ENCODE data around the gene BCL2L14.

The BCL2L14 gene, protein sequence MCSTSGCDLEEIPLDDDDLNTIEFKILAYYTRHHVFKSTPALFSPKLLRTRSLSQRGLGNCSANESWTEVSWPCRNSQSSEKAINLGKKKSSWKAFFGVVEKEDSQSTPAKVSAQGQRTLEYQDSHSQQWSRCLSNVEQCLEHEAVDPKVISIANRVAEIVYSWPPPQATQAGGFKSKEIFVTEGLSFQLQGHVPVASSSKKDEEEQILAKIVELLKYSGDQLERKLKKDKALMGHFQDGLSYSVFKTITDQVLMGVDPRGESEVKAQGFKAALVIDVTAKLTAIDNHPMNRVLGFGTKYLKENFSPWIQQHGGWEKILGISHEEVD

DNA sequence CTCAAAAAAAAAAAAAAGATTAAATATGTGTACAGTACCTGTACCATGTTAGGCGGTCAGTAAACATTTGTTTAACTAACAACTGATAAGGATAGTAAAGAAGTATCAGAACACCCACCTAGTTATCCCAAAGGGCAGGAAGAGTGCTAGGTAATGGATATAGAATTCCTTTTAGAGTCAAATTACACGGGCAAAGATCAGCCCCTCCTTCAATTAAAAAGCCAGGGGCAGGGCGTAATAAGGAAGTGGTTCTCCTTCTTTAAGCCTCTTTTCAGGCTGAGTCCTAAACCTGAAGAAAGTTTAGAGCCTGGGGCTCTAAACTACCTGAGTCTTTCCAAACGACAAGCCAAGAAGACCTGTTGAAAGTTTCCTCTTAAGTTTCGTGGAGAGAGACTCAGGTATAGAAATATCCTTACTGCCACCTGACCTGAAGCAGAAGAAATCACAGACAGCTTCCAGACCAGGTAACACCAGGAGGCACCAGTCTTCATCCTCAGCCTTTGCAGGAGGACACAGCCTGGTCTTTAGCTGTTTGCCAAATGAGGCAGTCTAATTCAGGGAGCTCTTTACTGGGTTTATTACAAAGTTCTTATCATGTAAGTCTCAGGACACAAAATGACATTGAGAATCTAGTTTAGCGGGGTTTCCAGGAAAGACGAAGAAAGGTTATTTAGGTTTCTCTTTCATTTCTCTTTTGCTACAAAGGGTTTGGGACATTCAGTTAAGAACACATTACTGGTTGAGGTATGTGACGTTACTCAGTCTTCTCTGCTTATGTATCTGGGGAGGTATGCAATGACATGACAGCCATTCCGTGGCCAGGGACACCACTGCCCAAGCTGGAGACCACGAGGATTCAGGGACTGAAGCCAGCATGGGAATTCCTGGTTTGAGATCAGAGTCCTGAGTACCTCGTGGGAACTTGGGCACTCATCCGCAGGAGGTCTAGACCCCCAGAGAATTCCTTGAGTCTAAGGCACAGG is at the start of gene BCL2L14:
Gene BCL2L14, plus strand, starts transcription at position 266 of the 983 bp plus-strand sequence. CDS start 8,367 bp downstream, outside the sequence.
- no peak for DNase-seq

DNA sequence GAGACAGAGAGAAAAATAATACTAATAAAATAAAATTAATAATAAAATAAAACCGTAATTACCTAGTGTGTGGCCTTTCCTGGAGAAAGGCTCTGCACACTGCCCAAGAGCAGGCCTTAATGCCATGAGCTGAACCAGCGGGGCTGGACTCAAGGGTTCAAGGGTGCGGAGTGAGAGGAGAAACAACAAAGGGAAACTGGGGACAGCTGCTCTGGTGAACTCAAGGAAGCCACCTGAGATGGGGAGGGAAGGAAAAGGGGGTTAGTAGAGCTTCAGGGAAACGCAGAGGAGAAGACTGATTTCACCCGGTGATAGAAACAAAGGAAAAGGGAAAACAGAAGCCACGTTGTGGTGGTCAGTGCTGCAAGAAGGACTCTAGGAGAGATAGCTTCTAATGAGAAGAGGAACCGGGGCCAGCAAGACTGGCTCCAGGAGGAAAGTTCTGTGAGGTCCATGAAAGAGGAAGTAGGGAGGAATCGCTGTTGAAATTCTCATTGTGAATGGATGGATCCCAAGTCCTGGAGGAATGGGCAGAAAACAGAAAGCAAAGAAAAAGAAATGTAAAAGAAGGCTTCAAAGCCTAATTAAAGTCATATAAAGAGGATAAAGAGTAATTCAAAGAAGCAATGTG is 48.3 kb upstream of the BCL2L14 start:
- no peak for DNase-seq

DNA sequence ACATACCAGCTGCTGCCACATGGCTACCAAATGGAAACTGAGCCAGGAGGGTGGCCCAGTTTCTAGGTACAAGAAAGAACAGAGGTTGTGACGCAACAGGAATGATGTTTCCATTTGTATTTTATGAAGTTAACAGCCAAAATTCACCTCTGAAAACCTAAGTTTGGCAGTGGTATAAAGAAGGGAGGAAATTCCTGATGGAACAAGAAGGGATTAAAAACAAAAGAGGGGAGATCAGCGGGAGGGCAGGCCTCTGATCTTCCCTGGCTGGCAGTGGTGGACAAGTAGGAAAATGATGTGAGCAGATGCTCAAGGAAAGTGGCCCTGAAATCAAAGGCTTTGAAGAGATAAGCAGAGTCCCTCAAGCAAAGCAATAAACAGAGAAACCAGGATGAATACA is 47.3 kb upstream of the BCL2L14 start:
- no peak for DNase-seq

DNA sequence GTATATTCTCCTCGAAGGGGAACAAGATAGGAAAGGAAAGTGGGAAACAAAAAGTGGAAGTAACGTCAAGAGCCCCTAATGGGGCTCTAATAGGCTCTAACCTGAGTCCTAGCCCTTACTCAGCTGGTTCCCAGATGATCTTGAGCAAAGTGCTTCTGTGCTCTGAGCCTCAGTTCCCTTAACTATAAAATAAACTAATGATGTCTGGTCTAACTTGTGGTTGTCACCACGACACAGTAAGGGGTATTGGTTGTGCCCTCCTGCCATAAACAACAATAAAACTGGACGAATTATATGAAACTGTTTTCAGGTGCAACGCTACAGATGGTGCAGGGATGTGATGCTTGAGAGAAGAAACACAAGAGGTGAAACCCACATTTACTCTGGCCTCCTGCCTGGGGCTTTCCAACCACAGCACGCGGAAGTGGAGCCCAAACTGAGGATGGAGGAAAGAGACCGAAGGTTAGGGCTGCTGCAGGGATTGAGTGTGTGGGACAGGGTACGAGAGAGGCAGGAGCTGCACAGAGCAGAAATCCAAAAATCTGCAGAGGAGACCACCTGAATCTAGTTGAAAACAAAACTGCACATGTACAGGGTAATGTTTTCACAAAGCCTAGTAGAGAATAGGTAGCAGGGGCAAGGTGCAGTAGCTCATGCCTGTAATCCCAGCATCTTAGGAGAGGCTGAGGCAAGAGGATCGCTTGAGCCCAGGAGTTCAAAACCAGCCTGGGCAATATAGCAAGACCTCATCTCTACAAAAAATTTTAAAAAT is 45.6 kb upstream of the BCL2L14 start:
- DNase-seq = no peak

DNA sequence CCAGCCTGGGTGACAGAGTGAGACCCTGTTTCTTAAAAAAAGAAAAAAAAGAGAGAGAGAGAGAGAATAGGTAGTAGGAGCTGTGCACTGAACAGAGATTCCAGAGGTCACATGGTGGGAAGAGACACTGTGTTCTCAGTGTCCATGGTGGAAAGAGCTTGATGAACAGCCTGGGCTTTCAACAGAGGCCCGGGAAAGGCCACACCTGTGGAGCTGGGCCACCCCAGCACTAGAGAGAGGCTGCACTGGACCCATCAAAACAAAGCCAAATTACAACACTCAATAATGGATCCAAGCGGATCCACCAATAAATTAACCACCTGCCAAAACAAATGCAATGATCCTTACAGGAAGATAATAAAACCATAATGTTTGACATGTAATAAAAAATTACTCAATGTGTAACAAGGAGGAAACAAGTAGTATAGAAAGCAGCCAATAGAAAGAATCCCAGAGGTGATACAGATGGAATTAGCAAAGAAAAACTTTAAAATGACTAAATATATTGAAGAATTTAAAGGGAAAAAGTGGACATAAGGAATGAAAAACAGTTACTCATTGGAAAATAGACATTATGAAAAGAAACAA is 44.8 kb upstream of the BCL2L14 start:
- no peak for DNase-seq

DNA sequence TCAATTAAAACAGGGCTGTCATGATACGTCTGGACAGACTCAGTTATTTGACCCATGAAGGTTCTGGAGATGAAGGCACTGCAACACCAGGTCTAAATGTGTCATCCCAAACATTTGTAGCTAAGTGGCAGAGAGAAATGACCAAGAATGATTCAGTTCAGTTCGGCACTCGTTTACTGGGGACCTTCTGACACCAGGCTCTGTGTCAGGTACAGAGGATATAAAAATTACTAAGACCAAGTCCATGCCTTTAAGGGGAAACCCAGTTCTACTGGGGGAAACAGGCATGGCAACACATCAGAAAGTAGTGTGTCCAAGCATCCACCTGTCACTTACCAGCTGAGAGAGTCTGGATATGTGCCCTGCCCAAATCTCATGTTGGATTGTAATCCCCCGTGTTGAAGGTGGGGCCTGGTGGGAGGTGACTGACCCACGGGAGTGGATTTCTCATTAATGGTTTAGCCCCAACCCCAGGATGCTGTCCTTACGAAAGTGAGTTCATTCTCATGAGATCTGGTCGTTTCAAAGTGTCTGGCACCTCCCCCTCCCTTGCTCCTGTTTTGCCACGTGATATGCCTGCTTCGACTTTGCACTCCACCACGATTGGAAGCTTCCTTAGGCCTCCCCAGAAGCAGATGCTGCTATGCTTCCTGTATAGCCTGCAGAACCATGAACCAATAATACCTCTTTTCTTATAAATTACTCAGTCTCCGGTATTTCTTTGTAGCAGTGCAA is 41.9 kb upstream of the BCL2L14 start:
- DNase-seq = no peak

DNA sequence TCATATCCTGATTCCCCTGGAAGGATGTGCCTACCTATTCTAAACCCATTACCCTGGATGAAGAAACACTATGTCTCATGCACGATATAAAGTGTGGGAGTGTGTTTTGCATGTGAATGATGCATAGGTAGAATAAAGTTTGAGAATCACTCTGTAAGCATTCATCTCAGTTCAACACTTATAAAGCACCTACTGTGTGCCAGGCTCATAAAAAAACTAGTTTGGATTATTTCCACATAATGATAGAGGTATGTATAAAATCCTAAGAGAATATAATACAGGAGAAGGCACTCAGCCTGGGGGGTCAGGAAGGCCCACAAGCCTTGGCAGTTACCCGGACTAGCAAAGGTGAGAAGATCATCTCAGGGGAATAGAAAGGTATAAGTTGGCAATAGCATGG is 41.1 kb upstream of the BCL2L14 start:
- no peak for DNase-seq

DNA sequence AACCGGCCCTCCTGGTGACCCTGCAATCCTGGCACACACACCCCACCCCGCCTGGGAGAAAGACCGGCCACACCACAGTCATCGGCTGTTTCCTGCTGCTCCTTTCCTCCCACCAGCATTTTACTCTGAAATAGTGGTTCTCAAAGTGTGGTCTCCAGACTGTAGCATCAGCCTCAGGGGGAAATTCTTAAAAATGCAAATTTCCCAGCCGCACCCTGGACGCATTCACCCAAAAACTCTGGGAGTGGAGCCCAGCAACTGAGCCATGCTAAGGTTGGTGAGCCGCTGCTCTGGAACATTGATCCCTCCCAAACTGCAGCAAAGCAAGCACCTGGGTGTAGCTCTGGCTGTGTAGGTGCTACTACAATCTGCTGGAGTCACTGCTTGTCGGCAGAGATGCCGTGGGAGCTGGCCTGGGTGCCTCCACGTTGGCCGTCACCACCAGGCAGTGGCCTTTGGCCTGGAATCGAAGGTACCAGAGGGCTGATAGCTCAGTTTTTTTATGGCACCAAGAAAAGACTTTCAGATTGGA is 38.4 kb upstream of the BCL2L14 start:
- DNase-seq = no peak

DNA sequence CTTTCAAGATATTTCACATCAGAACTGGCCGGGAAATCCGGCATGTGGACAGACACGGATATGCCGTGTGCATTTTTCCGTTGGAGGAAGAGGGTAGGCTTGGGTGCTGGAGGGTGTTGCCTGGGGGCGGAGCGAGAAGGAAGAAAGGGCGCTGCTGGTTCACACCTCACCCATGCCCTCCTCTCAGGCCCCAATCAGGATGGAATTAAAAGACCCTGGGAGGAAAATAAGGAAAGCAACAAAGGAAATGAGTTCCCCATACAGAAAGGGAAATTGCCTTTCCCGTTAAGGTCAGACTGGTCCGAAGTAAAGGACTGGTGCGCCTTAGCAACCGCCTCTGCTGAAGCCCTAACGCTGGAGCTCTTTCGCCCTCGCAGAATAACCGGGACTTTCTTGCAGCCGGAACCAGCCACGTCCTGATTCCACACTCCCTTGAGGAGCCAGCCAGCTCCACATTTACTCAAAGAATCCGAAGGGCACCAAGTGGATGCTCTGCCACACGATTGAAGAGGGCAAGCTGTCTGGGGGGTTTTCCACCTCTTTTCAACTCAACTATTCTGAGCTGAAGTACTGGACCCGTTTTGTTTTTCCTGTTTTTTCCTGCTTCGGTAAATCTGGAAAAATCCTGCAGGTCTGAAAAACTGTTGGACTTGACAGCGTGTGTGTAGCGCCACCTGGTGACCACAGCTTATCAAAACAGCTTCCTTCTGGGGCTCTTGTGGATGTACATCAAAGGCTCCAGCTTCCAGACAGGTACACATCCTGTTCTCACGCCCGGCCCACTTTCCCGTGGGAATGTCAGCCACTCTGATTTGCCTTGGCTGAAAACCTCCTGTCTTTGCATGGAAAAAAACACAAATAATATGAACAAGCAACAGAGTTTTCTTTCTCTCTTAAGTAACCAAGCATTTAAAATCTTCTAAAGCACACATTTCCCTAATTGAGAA is 37.6 kb upstream of the BCL2L14 start:
- DNase-seq = peak; percentile 77

DNA sequence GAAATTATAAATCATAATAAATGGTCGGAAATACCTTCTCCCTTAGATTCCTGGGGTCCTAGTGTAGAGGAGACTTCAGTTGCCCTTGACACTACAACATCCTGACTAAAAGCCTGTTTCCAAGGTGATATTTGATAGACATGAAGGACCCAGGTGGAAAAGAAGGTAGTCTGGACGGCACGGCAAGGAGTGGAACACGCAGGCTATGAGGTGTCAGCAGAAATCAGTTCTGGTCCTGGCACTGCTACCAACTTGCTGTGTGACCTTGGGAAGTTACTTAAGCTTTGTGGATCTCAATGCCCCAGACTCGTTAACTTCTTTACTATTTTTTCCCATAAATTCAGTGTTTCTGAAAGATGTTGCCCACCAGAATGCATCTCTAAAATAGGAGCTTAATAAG is 36.9 kb upstream of the BCL2L14 start:
- DNase-seq = no peak

DNA sequence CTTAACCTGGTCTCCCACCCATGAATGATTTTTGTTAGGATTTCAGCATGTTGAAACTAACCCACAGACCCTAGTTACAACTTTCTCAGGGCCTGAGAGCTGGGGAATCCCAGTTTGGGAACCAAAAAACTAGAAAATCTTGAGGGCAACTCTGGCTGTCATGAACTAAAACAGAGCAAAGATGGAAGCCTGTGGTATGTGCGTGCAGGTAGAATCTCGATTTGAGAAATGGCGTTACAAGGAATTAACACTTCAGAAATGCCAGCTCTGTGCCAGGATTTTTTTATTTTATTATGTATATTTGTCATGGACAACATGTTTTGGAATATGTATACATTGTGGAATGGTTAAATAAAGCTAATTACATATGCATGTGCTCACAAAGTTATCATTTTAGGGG is 36.4 kb upstream of the BCL2L14 start:
- DNase-seq = no peak

DNA sequence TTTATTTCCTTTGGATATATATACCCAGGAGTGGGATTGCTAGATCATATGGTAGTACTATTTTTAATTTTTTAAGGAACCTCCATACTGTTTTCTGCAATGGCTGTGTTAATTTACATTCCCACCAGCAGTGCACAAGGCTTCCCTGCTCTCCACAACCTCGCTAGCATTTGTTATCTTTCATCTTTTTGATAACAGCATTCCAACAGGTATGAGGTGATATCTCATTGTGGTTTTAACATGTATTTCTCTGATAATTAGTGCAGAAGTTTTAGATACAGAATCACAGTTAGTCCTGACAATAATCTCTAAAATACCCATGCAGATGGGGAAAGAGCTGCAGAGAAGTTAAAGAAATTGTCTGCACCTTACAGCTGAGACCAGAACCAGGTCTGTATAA is 35.5 kb upstream of the BCL2L14 start:
- DNase-seq = no peak

DNA sequence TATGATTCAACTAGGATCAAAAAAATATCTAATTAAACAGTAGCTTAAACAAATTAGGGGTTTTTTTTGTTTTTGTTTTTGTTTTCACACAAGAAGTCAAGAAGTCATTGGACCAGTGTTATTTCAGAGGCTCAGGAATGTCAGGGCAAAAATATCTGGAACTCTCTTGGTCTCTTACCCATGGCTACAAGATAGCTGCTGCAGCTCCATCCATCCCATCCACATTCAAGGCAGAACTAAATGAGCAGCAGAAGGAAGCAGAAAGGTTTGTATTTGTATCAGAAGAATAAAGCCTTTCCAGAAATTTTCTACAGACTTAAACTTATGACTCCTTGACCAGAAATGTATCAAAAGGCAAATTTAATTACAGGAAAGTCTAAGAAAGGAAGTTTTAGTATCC is 33.8 kb upstream of the BCL2L14 start:
- DNase-seq = no peak

DNA sequence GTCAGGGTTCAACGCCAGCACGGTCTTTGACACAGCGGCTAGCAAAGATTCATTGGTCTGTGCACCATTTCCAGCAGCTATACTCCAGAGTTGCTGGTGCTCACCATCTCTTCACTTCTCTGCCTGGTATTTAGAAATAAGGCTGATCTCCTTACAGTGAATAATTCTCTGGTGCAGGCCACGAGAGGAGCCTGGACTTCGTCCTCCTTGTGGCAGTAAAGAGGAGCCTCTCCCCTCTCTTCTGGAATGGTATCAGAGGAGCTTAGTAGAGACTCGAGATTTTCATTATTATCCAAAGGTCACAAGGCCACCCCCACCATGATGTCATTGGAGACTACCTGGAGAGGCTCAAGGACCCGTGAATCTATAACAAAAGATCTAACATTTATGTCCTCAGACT is 30.8 kb upstream of the BCL2L14 start:
- no peak for DNase-seq

DNA sequence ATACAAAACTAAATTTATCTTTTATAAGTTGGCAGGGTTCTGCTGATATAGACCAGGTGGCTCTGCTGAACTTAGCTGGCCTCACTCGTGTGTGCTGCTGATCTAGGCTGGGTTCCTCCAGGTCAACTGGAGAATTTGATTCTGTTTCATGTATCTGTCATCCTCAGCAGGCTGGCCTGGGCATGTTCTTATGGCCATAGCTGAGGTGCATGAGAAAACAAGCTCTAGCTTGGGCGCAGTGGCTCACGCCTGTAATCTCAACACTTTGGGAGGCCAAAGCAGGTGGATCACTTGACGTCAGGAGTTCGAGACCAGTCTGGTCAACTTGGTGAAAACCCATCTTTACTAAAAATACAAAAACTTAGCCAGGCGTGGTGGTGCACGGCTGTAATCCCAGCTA is 24.3 kb upstream of the BCL2L14 start:
- no peak for DNase-seq

DNA sequence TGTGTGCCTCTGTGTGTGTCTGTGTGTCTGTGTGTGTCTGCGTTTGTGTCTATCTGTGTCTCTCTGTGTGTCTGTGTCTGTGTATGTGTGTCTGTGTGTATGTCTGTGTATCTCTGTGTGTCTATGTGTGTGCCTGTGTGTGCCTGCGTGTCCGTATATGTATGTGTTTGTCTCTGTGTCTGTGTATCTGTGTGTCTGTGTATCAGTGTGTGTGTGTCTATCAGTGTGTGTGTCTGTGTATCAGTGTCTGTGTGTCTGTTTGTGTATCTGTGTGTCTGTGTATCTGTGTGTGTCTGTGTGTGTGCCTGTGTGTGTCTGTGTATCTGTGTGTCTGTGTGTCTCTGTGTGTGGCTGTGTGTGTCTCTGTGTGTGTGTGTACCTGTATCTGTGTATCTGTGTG is 23.1 kb upstream of the BCL2L14 start:
- DNase-seq = no peak

DNA sequence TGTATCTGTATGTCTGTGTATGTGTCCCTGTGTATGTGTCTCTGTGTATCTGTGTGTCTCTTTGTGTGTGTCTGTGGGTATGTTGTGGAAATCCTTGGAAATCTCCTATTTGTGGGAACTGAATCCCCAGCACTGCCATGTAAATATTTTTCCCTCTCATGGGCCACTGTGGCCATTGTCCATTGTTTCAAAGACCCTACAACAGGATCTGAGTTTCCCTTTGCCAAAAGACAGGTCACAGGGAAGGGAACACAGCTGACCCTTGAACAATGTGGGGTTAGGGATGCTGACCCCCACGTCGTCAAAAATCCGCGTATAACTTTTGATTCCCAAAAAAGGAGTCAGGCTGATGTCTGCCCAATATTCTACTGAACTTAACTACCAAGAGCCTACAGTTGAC is 22.5 kb upstream of the BCL2L14 start:
- DNase-seq = no peak

DNA sequence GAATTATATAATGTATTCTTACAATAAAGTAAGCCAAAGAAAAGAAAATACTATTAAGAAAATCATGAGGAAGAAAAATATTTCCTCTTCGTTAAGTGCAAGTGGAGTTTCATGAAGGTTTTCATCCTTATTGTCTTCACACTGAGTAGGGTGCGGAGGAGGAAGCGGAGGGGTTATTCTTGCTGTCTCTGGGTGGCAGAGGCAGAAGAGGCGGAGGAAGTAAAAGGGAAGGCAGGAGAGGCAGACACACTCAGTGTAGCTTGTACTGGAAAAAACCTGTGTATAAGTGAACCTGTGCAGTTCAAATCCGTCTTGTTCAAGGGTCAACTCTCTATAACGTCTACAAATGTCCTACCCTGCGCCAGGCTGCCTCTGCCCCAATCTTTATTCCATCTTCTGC is 22.0 kb upstream of the BCL2L14 start:
- no peak for DNase-seq

DNA sequence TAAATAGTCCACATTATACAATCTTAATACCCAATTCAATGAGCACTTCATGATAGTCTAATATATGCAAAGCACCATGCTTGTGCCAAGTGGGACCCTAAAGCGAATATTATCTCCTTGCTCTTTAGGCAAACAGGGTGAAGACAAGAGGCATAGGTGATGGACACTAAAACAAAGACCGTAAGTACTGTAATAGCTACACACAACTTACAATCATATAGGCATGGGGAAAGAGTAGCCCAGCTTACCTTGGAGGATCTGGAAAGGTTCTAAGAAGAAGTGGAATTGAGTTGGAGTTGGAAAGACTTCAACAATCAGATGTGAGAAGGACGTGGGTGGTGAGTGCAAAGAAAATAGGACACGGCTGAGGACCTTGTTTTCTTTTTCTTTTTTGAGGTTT is 19.1 kb upstream of the BCL2L14 start:
- no peak for DNase-seq

DNA sequence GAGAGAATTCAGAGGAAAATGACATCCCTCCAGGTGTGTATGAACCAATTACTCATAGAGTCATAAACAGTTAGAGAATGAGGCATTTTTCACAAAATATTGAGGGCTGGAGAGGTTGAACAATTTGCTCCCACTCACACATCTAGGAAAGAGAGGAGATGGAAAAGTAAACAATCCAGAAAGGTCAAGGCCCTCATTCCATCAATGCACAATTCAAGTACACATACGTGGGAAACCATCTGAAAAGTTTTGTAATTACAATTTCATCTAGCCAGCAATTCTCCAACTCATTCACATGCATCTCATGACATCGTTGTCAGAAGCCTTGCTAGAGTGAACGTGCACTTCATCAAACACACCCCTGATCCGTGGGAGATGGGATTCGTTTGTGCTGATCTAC is 15.7 kb upstream of the BCL2L14 start:
- DNase-seq = no peak
